Testis (tissue), 3 donors: ENCODE results near the gene SLX9. TPM values are rescaled to one million over a fixed set of nuclear protein-coding genes. Genes with fewer than 3 reads are reported as not detected.

Source experiments
- DNase-seq: peaks from one replicate; pipeline ENCODE4 v3.0.0-alpha.2; 2019
- H3K27ac ChIP-seq, 2 donors: fragments of 200-600 bp; sonication (generic); one replicate each; pipeline ENCODE4 v1.5.1; 2019
- H3K27me3 ChIP-seq: fragments of 200-600 bp; sonication (generic); one replicate; pipeline ENCODE4 v1.5.1; 2019
- H3K36me3 ChIP-seq: fragments of 200-600 bp; sonication (generic); one replicate; pipeline ENCODE4 v1.5.1; 2017; ENCODE audit warnings: low read depth; ENCODE audit errors: missing control alignments
- H3K4me1 ChIP-seq: fragments of 200-600 bp; sonication (generic); one replicate; pipeline ENCODE4 v1.5.1; 2019
- H3K4me3 ChIP-seq, 2 donors: fragments of 200-600 bp; sonication (generic); one replicate each; pipeline ENCODE4 v1.5.1; 2017 to 2019
- H3K9me3 ChIP-seq: fragments of 200-600 bp; sonication (generic); one replicate; pipeline ENCODE4 v1.5.1; 2017
- POLR2A ChIP-seq: fragments of 450-650 bp; IDR thresholded peaks from one replicate; pipeline ENCODE4 v1.6.1; 2017; ENCODE audit warnings: antibody characterized with exemption, mild to moderate bottlenecking, moderate library complexity
- WGBS, 2 donors: methylation state at CpG; one replicate each; pipeline ENCODE4 v1.1.5; 2018; 5-methylcytosine and 5-hydroxymethylcytosine counted together
- intact Hi-C: fragments of 100-400 bp; cut with DNase I; formaldehyde crosslinking; loops from one replicate; pipeline ENCODE4 v1.15.1; 2023; ENCODE audit warnings: low total_unique reads
- polyA plus RNA-seq: library from polyadenylated mRNA; stranded (reverse); fragments of 350-450 nt; fragmentation: Illumina TruSeq; extraction: RNeasy Lipid Tissue Mini Kit (QIAGEN cat#74804); gene quantifications from one replicate; pipeline ENCODE4 v1.2.3, GENCODE V29; 2014; ENCODE audit warnings: low read depth, low replicate concordance; ENCODE audit not compliant: insufficient read depth
- total RNA-seq, 2 donors: library from RNA; depleted of rRNA; stranded (reverse); fragments of >200 nt; gene quantifications; one replicate each; pipeline ENCODE4 v1.2.3, GENCODE V29; 2016
- TF ChIP-seq, protein P1 (sequence below), 3 experiments: fragments of 450-650 bp in 2 of 3; fragments of 200-600 bp in 1 of 3; sonication (generic) in 1 of 3; IDR thresholded peaks; one replicate each; pipeline ENCODE4 v1.5.1; 2016 to 2019; ENCODE audit warnings: antibody characterized with exemption in 3 of 3, mild to moderate bottlenecking in 2 of 3, moderate library complexity in 1 of 3

SLX9 gene
- total and polyA plus RNA-seq, 3 donors from 2014 or later: 30.8 to 46.2 (median 31.9) TPM

DNA sequence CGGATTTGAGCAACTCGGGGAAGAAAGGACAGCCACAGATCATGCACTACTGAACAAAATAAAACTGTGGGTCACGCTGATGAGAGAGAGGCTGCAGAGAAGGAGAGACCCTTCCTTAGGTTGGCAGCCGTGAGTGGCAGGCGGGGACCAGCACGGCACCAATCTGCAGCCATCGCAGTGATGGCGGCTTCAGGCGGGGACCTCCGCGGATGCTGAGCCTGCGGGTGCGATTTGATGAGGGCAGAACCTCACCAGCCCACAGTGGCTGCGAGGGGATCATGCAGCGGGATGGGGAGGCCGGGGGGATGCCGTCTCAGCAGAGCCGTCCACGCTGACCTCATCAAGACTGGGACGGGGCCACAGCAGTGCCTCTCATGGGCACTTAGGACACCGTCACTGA lies 30.9 kb upstream of the SLX9 start:
- DNase-seq: no peak
- H3K4me3 ChIP-seq: no peak overlapping the region
- intact Hi-C loops: no loop called here
- WGBS, 2 donors: 97% methylated on average over 16 to 21 of the region's 21 CpGs
- no peak overlapping the region for H3K27ac ChIP-seq
- no peaks in the 10 kb centered on the region for H3K27me3 ChIP-seq
- TF ChIP-seq, protein P1, sequence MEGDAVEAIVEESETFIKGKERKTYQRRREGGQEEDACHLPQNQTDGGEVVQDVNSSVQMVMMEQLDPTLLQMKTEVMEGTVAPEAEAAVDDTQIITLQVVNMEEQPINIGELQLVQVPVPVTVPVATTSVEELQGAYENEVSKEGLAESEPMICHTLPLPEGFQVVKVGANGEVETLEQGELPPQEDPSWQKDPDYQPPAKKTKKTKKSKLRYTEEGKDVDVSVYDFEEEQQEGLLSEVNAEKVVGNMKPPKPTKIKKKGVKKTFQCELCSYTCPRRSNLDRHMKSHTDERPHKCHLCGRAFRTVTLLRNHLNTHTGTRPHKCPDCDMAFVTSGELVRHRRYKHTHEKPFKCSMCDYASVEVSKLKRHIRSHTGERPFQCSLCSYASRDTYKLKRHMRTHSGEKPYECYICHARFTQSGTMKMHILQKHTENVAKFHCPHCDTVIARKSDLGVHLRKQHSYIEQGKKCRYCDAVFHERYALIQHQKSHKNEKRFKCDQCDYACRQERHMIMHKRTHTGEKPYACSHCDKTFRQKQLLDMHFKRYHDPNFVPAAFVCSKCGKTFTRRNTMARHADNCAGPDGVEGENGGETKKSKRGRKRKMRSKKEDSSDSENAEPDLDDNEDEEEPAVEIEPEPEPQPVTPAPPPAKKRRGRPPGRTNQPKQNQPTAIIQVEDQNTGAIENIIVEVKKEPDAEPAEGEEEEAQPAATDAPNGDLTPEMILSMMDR (IDR thresholded peaks at IDR 0.05): no peak
- no peak for TF ChIP-seq POLR2A
- H3K36me3 ChIP-seq: no peaks in the 10 kb centered on the region
- no peaks in the 10 kb centered on the region for H3K9me3 ChIP-seq
- peaks cover 11% of the 10 kb centered on the region for H3K4me1 ChIP-seq

DNA sequence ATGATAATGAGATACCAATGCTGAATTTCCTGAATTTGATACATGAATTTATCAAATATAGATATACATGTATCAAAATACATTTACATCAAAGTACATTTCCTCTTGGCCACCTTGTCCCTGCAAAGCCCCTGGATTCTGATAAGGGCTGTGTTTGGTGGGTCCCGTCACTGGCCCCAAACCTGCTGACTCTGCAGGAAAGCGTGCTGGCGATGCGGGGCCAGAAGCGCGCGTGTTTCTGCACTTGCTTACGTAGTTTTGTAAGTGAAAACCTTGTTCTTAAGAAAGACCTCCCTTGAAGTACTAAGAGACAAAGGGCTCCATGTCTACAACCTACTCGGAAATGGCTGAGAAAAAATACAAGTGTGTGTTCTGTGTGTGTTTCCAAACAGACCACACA lies 30.1 kb upstream of the SLX9 start:
- no peak overlapping the region for H3K27ac ChIP-seq
- H3K4me3 ChIP-seq: no peak overlapping the region
- H3K27me3 ChIP-seq: no peaks in the 10 kb centered on the region
- 81 to 88% methylated on average over 9 of the region's 9 CpGs for WGBS, 2 donors
- TF ChIP-seq, protein P1 (IDR thresholded peaks at IDR 0.05): no peak
- no peak for TF ChIP-seq POLR2A
- intact Hi-C loops: no loop called here
- no peaks in the 10 kb centered on the region for H3K9me3 ChIP-seq
- peaks cover 11% of the 10 kb centered on the region for H3K4me1 ChIP-seq
- H3K36me3 ChIP-seq: no peaks in the 10 kb centered on the region
- no peak for DNase-seq

DNA sequence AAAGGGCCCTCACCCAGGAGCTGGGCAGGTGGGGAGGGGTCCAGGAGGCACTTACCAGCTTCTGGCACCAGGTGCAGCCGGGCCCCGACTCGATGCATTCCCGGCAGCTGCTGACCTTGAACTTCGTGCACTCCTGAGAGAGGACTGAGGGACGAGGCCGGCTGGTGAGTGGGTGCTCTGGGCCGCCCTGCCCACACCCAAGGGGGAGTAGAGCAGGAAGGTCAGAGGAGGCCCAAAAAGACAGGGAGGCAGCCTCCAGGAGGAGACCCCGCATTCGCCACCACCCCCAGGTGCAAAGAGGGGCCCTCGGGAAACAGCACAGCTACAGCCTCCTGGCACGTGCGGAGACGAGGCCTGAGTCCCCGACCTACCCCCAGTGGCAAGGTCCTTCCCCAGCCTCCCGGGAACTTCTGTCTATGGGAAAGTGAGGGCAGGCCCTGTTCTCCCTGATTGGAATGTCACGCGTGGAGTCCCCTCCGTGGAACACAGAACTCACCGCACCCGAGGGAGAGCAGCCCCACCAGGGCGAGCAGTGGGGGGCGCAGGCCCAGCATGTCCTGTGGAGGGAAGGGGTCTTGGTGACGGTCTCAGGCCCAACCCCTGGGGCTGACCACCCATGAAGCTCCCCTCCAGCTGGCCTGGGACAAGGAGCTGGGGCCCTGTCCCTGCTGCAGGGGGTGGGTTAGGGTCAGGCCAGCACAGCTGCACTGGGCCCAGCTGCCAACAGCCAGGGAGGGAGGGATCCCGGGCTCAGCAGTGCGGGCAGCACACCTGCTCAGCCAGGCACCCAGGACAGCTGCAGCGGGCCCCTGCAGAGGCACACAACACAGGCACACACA lies 29.4 kb upstream of the SLX9 start:
- intact Hi-C loops: no loop called here
- no peak for TF ChIP-seq POLR2A
- TF ChIP-seq, protein P1 (IDR thresholded peaks at IDR 0.05): no peak
- H3K4me1 ChIP-seq: peaks cover 11% of the 10 kb centered on the region
- H3K27me3 ChIP-seq: no peaks in the 10 kb centered on the region
- no peak overlapping the region for H3K27ac ChIP-seq
- no peak for DNase-seq
- H3K36me3 ChIP-seq: no peaks in the 10 kb centered on the region
- H3K4me3 ChIP-seq: no peak overlapping the region
- no peaks in the 10 kb centered on the region for H3K9me3 ChIP-seq
- WGBS, 2 donors: 70 to 80% methylated on average over 2 to 27 of the region's 27 CpGs

DNA sequence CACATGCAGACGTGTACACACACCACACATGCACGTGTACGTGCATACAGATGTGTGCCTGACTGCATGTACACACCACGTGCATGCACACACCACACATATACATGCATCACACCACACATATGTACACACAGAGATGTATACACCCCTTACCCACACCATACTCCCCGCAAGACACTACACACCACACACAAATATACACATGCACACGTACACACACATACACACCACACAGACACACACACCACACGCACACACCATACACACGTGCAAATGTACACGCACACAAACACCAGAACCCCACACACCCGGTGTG lies 28.8 kb upstream of the SLX9 start:
- TF ChIP-seq, protein P1 (IDR thresholded peaks at IDR 0.05): no peak
- TF ChIP-seq POLR2A: no peak
- H3K9me3 ChIP-seq: no peaks in the 10 kb centered on the region
- H3K4me3 ChIP-seq: no peak overlapping the region
- H3K27ac ChIP-seq: no peak overlapping the region
- no peaks in the 10 kb centered on the region for H3K36me3 ChIP-seq
- no peaks in the 10 kb centered on the region for H3K27me3 ChIP-seq
- WGBS, 2 donors: 70 to 72% methylated on average over 9 to 10 of the region's 10 CpGs
- H3K4me1 ChIP-seq: peaks cover 11% of the 10 kb centered on the region
- DNase-seq: no peak
- intact Hi-C loops: no loop called here
